Activated CD4-positive, alpha-beta T cell treated with anti-CD3 and anti-CD28 coated beads, Interleukin-2, amount 50 U/mL, for 16 hours (primary cell): ENCODE data around the gene TAOK2.
"Not testable (repeated sequence)": the region's sequence is repeated elsewhere in the genome, so short reads cannot be mapped to it uniquely, and the experiment has no call there.

ENCODE experiments used
- DNase-seq: peaks from one replicate; pipeline ENCODE4 v3.0.0-alpha.2; 2020

TAOK2 gene

GRCh38 chr16:30004811-30005242 is 31.2 kb downstream of the TAOK2 start:
- no peak for DNase-seq

- peak; percentile 34 for DNase-seq
These were observed 31.9 kb downstream of the TAOK2 start for GRCh38 chr16:30005341-30006094.

- DNase-seq = no peak
These were observed 32.4 kb downstream of the TAOK2 start for GRCh38 chr16:30006095-30006473.

- DNase-seq = no peak
These were observed 33.1 kb downstream of the TAOK2 start for GRCh38 chr16:30006659-30007377.

- DNase-seq = no peak
These were observed 33.8 kb downstream of the TAOK2 start for GRCh38 chr16:30007378-30007895.

GRCh38 chr16:30009085-30009862 is 35.6 kb downstream of the TAOK2 start:
- DNase-seq = no peak

GRCh38 chr16:30009990-30010843 is 36.5 kb downstream of the TAOK2 start:
- no peak for DNase-seq

- DNase-seq = no peak
These were observed 37.4 kb downstream of the TAOK2 start, which contains the start of gene DOC2A for GRCh38 chr16:30010844-30011713. Gene DOC2A (minus strand): TSS chr16:30011027. CDS start chr16:30010222, 805 bp downstream.

- no peak for DNase-seq
These were observed 38.2 kb downstream of the TAOK2 start for GRCh38 chr16:30011714-30012504.

- DNase-seq = not testable (repeated sequence)
These were observed 38.9 kb downstream of the TAOK2 start for GRCh38 chr16:30012598-30012997.

GRCh38 chr16:30015450-30015849 is 41.8 kb downstream of the TAOK2 start:
- DNase-seq = not testable (repeated sequence)

- DNase-seq = no peak
These were observed 43.0 kb downstream of the TAOK2 start for GRCh38 chr16:30016555-30017276.

GRCh38 chr16:30017277-30017656 is 43.6 kb downstream of the TAOK2 start:
- DNase-seq = no peak

GRCh38 chr16:30017937-30018336 is 44.3 kb downstream of the TAOK2 start:
- DNase-seq = not testable (repeated sequence)

GRCh38 chr16:30018731-30019158 is 45.1 kb downstream of the TAOK2 start:
- no peak for DNase-seq

- DNase-seq = no peak
These were observed 49.2 kb downstream of the TAOK2 start, which contains the start of gene C16orf92 for GRCh38 chr16:30022887-30023286. Gene C16orf92 (plus strand): TSS chr16:30023198. CDS start chr16:30023341, 143 bp downstream.

- no peak for DNase-seq
These were observed 49.9 kb downstream of the TAOK2 start for GRCh38 chr16:30023586-30023985.

- no peak for DNase-seq
These were observed 50.8 kb downstream of the TAOK2 start for GRCh38 chr16:30024451-30024850.

GRCh38 chr16:30025156-30025555 is 51.5 kb downstream of the TAOK2 start:
- no peak for DNase-seq
